ENCODE results near the gene SLC27A5. TPM values are rescaled to one million over a fixed set of nuclear protein-coding genes. Genes with fewer than 3 reads are reported as not detected.
A peak's percentile ranks its signal among the peaks of the same experiment; 100 is the strongest.

The SLC27A5 gene
- total and polyA plus RNA-seq, 2 of the 13 experiments (the other 11 are each of a cell fraction or from before 2014, with no cell fraction given), result 30.3 to 40.2 TPM

DNA sequence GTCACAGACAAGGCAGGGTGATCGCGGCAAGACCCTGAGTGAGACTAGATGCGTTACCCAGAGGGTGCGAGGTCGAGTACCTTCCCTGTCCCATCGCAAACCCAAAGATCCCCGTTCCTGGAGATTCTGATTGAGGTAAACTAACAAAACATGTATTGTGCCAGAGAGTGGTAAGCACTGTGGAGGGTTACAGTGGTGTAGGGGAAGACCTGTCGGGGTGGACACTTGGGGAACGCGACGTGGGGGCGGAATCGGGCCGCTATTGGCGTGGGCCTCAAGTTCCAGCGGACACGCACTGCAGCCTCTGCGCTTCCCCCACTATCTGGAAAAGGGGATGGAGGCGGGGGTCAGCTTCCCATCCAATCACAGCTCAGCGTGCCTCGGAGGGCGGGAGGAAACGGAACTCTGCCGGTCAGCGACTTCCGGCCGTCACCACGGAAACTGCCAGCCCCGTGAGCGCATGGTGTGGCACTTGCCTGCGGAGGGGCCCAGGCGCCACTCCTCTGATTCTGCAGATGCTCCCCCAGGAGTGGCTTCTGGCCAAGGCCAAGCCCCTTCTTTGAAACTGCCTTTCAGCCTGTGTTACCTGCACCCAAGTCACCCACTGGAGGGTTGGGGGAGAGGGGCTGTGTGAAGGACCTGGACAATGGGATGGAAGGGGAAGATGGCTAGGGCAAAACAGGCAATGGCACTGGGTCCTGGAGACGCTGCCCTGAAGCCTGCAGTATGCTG is 47.6 kb upstream of the SLC27A5 start (continued):
- TF ChIP-seq AHDC1 (CRISPR knock-in tag; IDR thresholded peaks at IDR 0.05; ENCODE audit: borderline replicate concordance), result peak; percentile 41; the same call in 1 of the 2 replicates
- no peak; the same call in 1 of the 2 replicates for TF ChIP-seq ZNF20 (CRISPR knock-in tag; IDR thresholded peaks at IDR 0.05)
- 0 out of 2 replicates have a peak, but pooled peaks have one; percentile 52 for TF ChIP-seq ZNF660 (CRISPR knock-in tag; IDR thresholded peaks at IDR 0.05; ENCODE audit: borderline replicate concordance, low read depth)
- TF ChIP-seq FOXC1 (CRISPR knock-in tag; IDR thresholded peaks at IDR 0.05; ENCODE audit: borderline replicate concordance), result peak; percentile 28; the same call in 1 of the 2 replicates
- no peak for TF ChIP-seq ZNF496 (CRISPR knock-in tag; IDR thresholded peaks at IDR 0.05; ENCODE audit: insufficient replicate concordance)
- TF ChIP-seq ZSCAN30 (CRISPR knock-in tag; IDR thresholded peaks at IDR 0.05), result peak; percentile 66; the same call in 1 of the 2 replicates
- TF ChIP-seq ZBTB49 (CRISPR knock-in tag; IDR thresholded peaks at IDR 0.05; ENCODE audit: borderline replicate concordance), result no peak
- TF ChIP-seq ATF1 (CRISPR knock-in tag; IDR thresholded peaks at IDR 0.05), result peak; percentile 77
- 0 out of 2 replicates have a peak, but pooled peaks have one; percentile 43 for TF ChIP-seq ZSCAN25 (CRISPR knock-in tag; IDR thresholded peaks at IDR 0.05)
- TF ChIP-seq IKZF4 (CRISPR knock-in tag; IDR thresholded peaks at IDR 0.05; ENCODE audit: borderline replicate concordance, low read depth, not compliant biosample characterization), result peak; percentile 75
- no peak for TF ChIP-seq ZNF841 (CRISPR knock-in tag; IDR thresholded peaks at IDR 0.05; ENCODE audit: borderline replicate concordance)
- peak; percentile 10 for TF ChIP-seq RBM39 (IDR thresholded peaks at IDR 0.05; ENCODE audit: low read depth, low read length, poor library complexity, severe bottlenecking)
- no peak; the same call in 1 of the 2 replicates for TF ChIP-seq E2F1 (CRISPR knock-in tag; IDR thresholded peaks at IDR 0.05)
- TF ChIP-seq, protein P1, sequence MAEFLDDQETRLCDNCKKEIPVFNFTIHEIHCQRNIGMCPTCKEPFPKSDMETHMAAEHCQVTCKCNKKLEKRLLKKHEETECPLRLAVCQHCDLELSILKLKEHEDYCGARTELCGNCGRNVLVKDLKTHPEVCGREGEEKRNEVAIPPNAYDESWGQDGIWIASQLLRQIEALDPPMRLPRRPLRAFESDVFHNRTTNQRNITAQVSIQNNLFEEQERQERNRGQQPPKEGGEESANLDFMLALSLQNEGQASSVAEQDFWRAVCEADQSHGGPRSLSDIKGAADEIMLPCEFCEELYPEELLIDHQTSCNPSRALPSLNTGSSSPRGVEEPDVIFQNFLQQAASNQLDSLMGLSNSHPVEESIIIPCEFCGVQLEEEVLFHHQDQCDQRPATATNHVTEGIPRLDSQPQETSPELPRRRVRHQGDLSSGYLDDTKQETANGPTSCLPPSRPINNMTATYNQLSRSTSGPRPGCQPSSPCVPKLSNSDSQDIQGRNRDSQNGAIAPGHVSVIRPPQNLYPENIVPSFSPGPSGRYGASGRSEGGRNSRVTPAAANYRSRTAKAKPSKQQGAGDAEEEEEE (CRISPR knock-in tag; IDR thresholded peaks at IDR 0.05; ENCODE audit: borderline replicate concordance), result no peak

All from HepG2 (cell line).